Left ventricle myocardium inferior (tissue), 1 donor: Measurements from ENCODE around the gene CCDC93. TPM values are rescaled to one million over a fixed set of nuclear protein-coding genes. Genes with fewer than 3 reads are reported as not detected.
A peak's percentile ranks its signal among the peaks of the same experiment; 100 is the strongest.

ENCODE experiments used
- DNase-seq: peaks from one replicate; pipeline ENCODE4 v3.0.0-alpha.2; 2020
- H3K27ac ChIP-seq: fragments of 200-600 bp; replicated peaks from 2 replicates; pipeline ENCODE4 v1.8.0; 2021
- H3K27me3 ChIP-seq: fragments of 200-600 bp; 2 replicates; pipeline ENCODE4 v1.8.0; 2021; ENCODE audit warnings: low read depth
- H3K36me3 ChIP-seq: fragments of 200-600 bp; 2 replicates; pipeline ENCODE4 v1.8.0; 2021
- H3K4me1 ChIP-seq: fragments of 200-600 bp; 2 replicates; pipeline ENCODE4 v1.8.0; 2021
- H3K4me3 ChIP-seq: fragments of 200-600 bp; 2 replicates; pipeline ENCODE4 v1.8.0; 2021; ENCODE audit warnings: mild to moderate bottlenecking, moderate library complexity
- H3K9me3 ChIP-seq: fragments of 200-600 bp; replicated peaks from 2 replicates; pipeline ENCODE4 v1.8.0; 2021
- intact Hi-C: fragments of 100-400 bp; cut with micrococcal nuclease; formaldehyde crosslinking; loops from one replicate; pipeline ENCODE4 v1.11.0; 2022
- total RNA-seq: library from RNA; stranded (reverse); fragmentation: NEBNext Ultra II Directional; extraction: Animal tissue kit (Norgen Biotek cat#: 25700); gene quantifications from one replicate; pipeline ENCODE4 v1.2.1, GENCODE V29; 2021
- TF ChIP-seq, protein P1 (sequence below): fragments of 200-600 bp; IDR thresholded peaks from 2 replicates; pipeline ENCODE4 v1.8.0; 2021; ENCODE audit warnings: antibody characterized with exemption, mild to moderate bottlenecking, borderline replicate concordance
- donor health status: DM: no; HTN: yes; CAD: no; lungs with severe emphysema.

Gene CCDC93
- total RNA-seq, 1 donor from 2014 or later: 22.8 TPM

DNA sequence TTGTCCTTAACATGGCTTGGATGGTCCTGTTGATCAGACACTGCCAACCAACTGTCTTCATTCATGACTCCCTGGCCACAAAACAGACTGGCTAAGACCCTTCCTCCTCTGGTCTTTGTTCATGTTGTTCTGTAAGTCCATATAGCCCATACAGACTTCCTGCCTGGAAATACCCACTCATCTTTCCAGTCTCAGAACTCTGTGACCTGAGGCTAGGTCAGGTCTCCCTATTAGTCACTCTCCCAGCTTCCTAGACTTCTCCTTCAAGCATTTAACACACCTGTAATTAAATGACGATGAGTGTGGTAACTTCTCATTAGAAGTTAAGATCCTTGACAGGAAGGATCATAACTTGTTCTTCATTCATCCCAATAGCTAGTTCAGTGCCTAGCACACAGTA is 56.3 kb downstream of the CCDC93 start:
- no peak overlapping the region for H3K27ac ChIP-seq
- peaks cover 87% of the 10 kb centered on the region for H3K36me3 ChIP-seq
- H3K9me3 ChIP-seq: no peaks in the 10 kb centered on the region
- DNase-seq: no peak
- H3K27me3 ChIP-seq: no peaks in the 10 kb centered on the region
- H3K4me3 ChIP-seq: no peak overlapping the region
- H3K4me1 ChIP-seq: no peaks in the 10 kb centered on the region
- TF ChIP-seq, protein P1, sequence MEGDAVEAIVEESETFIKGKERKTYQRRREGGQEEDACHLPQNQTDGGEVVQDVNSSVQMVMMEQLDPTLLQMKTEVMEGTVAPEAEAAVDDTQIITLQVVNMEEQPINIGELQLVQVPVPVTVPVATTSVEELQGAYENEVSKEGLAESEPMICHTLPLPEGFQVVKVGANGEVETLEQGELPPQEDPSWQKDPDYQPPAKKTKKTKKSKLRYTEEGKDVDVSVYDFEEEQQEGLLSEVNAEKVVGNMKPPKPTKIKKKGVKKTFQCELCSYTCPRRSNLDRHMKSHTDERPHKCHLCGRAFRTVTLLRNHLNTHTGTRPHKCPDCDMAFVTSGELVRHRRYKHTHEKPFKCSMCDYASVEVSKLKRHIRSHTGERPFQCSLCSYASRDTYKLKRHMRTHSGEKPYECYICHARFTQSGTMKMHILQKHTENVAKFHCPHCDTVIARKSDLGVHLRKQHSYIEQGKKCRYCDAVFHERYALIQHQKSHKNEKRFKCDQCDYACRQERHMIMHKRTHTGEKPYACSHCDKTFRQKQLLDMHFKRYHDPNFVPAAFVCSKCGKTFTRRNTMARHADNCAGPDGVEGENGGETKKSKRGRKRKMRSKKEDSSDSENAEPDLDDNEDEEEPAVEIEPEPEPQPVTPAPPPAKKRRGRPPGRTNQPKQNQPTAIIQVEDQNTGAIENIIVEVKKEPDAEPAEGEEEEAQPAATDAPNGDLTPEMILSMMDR: no peak
- intact Hi-C loops: no loop called here

DNA sequence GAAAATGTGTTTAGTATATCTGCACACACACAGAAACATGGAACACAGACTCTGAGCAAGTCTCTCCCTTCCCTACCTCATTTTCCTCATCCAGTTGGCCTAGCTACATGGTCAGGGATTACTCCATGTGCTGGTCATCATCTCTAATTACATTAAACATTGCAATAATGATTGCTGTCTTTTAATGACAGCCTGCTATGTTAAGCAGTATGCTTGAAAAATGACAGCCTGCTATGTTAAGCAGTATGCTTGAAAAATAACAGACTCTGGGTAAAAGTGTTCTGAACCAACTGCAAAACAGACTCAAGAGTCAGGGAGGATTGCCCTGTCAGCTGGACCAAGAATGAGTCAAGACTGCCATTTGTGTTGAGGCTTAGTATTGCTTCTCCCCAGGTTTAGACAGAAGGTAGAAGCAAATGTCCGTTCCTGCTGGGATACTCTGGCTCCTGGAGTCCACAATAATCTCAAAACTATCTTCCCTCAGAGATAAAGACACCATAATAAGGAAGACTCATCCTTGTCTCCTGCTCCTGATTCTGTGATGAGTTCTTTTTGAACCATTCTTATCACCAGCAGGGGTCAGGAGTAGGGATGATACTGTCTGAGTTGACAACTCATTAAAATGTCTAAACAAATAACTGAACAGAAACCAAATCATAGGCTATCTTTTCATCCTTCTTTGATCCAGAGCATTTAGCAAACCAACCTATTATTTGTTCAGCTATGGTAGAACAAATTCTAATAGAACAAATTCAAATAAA is 57.7 kb downstream of the CCDC93 start:
- no peaks in the 10 kb centered on the region for H3K9me3 ChIP-seq
- H3K4me3 ChIP-seq: no peak overlapping the region
- TF ChIP-seq, protein P1: peak; percentile 12
- no peak for DNase-seq
- intact Hi-C loops: no loop called here
- no peaks in the 10 kb centered on the region for H3K4me1 ChIP-seq
- H3K27ac ChIP-seq: no peak overlapping the region
- peaks cover 95% of the 10 kb centered on the region for H3K36me3 ChIP-seq
- no peaks in the 10 kb centered on the region for H3K27me3 ChIP-seq

DNA sequence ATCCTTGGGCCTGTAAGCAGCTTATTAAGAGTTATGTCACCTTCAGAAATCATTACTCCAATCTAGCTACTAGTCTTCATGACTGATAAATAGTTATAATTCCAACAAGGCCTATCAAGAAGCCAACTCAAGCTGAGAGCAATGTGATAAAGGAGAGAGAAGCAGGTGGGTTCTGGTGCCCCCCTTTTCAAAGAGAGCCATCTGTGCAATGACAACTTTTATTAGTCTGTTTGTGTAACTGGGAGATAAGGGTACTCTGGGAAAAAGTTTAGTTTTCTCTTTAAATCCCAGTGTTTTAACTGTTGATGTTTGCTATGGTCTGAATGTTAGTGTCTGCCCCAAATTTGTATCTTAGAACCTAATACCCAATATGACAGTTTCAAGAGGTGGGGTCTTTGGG is 60.6 kb downstream of the CCDC93 start:
- Histone ChIP-seq H3K27me3 (no peaks in the 10 kb centered on the region), H3K9me3 (no peaks in the 10 kb centered on the region), H3K27ac (no peak overlapping the region), H3K4me1 (no peaks in the 10 kb centered on the region), H3K4me3 (no peak overlapping the region), H3K36me3 (peaks cover 98% of the 10 kb centered on the region)
- no peak for DNase-seq
- intact Hi-C loops: no loop called here
- TF ChIP-seq, protein P1: no peak

DNA sequence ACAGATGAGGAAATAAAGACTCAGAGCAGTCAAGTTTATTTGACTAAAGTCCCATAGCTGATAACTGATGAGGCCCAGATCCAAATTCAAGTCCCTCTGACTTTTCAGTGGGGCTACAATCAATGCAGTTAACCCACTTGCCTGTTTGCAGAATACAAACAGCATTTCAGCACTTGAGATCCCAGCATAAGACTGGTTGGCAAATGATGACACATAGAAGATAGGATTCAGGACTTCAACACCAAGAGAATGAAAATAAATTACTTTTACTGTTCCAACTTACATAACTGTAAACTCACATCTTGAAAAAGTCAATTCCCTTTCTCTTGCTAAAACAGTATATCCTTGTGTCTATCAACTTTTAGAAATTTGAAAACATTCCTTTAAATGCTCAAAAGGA is 61.2 kb downstream of the CCDC93 start:
- H3K27me3 ChIP-seq: no peaks in the 10 kb centered on the region
- intact Hi-C loops: no loop called here
- H3K9me3 ChIP-seq: no peaks in the 10 kb centered on the region
- H3K27ac ChIP-seq: no peak overlapping the region
- DNase-seq: no peak
- H3K36me3 ChIP-seq: peaks cover 98% of the 10 kb centered on the region
- H3K4me3 ChIP-seq: no peak overlapping the region
- TF ChIP-seq, protein P1: no peak
- no peaks in the 10 kb centered on the region for H3K4me1 ChIP-seq

DNA sequence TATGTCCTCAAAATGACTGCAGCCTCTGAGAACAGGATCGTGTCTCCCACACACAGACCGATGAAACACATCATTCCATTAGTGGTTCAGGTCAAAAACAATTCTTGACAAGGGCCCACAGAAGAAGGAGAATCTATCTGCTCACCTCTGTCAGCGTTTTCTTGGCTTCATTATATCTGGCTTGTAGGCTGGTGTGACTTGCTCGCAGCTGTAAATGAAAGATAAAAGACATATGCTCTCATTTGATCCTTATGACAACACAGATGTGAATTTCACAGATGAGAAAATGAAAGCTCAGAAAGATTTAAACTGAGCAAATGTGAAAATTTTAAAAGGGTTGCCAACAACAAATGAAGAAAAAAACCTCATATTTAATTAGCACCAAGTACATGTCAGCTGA is 61.6 kb downstream of the CCDC93 start:
- no peak overlapping the region for H3K4me3 ChIP-seq
- H3K27ac ChIP-seq: no peak overlapping the region
- intact Hi-C loops: no loop called here
- H3K36me3 ChIP-seq: peaks cover 97% of the 10 kb centered on the region
- TF ChIP-seq, protein P1: no peak
- H3K4me1 ChIP-seq: no peaks in the 10 kb centered on the region
- no peaks in the 10 kb centered on the region for H3K9me3 ChIP-seq
- DNase-seq: no peak
- H3K27me3 ChIP-seq: no peaks in the 10 kb centered on the region
